WTC11 (cell line): ENCODE data around the gene GLS. TPM values are rescaled to one million over a fixed set of nuclear protein-coding genes. Genes with fewer than 3 reads are reported as not detected.

Source experiments
- ATAC-seq: fragments of 200-7000 bp; cut with Tn5 transposase; 2 replicates; pipeline ENCODE4 v1.10.0; 2021; ENCODE audit warnings: mild to moderate bottlenecking, moderate library complexity
- CTCF ChIA-PET: fragments of 300-600 bp; sonication (Branson Sonifier 250); formaldehyde crosslinking; loops from one replicate; lab custom pipeline; 2021; ENCODE audit warnings: antibody characterized with exemption; lab: Charles Lee
- POLR2A ChIA-PET: fragments of 350-600 bp; sonication (Branson Sonifier 250); formaldehyde crosslinking; loops from one replicate; lab custom pipeline; 2021; ENCODE audit warnings: antibody characterized with exemption; lab: Charles Lee
- DNase-seq: peaks from one replicate; pipeline ENCODE4 v3.0.0; 2021; ENCODE audit warnings: low spot score
- H3K27ac Mint-ChIP-seq: 2 replicates; pipeline ENCODE4 v1.8.0; 2021; ENCODE audit warnings: mixed read lengths
- H3K27me3 Mint-ChIP-seq: 2 replicates; pipeline ENCODE4 v1.8.0; 2021; ENCODE audit warnings: low read depth, mild to moderate bottlenecking, moderate library complexity, mixed read lengths
- H3K36me3 Mint-ChIP-seq: 2 replicates; pipeline ENCODE4 v1.8.0; 2021; ENCODE audit warnings: mixed read lengths
- H3K4me1 Mint-ChIP-seq: 2 replicates; pipeline ENCODE4 v1.8.0; 2022; ENCODE audit warnings: mixed read lengths
- H3K4me3 Mint-ChIP-seq: 2 replicates; pipeline ENCODE4 v1.8.0; 2021; ENCODE audit warnings: mild to moderate bottlenecking, moderate library complexity, mixed read lengths
- H3K9me3 Mint-ChIP-seq: 2 replicates; pipeline ENCODE4 v1.8.0; 2021; ENCODE audit warnings: mixed read lengths
- ELF4 ChIP-seq: sonication (generic); formaldehyde crosslinking; IDR thresholded peaks from 2 replicates; pipeline ENCODE4 v1.8.1; 2022; ENCODE audit warnings: low read depth, mild to moderate bottlenecking, moderate library complexity, missing genetic modification reagents
- FOXJ3 ChIP-seq: sonication (generic); formaldehyde crosslinking; IDR thresholded peaks from 2 replicates; pipeline ENCODE4 v1.9.0; 2021; ENCODE audit warnings: missing genetic modification reagents, mild to moderate bottlenecking, borderline replicate concordance
- GTF2I ChIP-seq: fragments of 250-450 bp; sonication (Bioruptor Pico); conservative IDR thresholded peaks from 2 replicates; pipeline ENCODE4 v1.4.0; 2021; ENCODE audit warnings: mild to moderate bottlenecking
- HMGXB4 ChIP-seq: sonication (generic); formaldehyde crosslinking; IDR thresholded peaks from 2 replicates; pipeline ENCODE4 v1.8.1; 2023; ENCODE audit warnings: mild to moderate bottlenecking, moderate library complexity, missing genetic modification reagents
- JUN ChIP-seq: sonication (generic); formaldehyde crosslinking; IDR thresholded peaks from 2 replicates; pipeline ENCODE4 v1.8.0; 2023; ENCODE audit warnings: mild to moderate bottlenecking, missing genetic modification reagents
- KAT7 ChIP-seq: sonication (generic); formaldehyde crosslinking; IDR thresholded peaks from 2 replicates; pipeline ENCODE4 v1.8.1; 2023; ENCODE audit warnings: missing genetic modification reagents, mild to moderate bottlenecking, borderline replicate concordance
- MLX ChIP-seq: sonication (generic); formaldehyde crosslinking; IDR thresholded peaks from 2 replicates; pipeline ENCODE4 v1.8.1; 2023; ENCODE audit warnings: mild to moderate bottlenecking, missing genetic modification reagents, moderate library complexity
- NFATC4 ChIP-seq: fragments of 250-450 bp; sonication (Bioruptor Pico); IDR thresholded peaks from 2 replicates; pipeline ENCODE4 v1.9.0; 2021; ENCODE audit warnings: mild to moderate bottlenecking
- RELA ChIP-seq: sonication (generic); formaldehyde crosslinking; IDR thresholded peaks from 2 replicates; pipeline ENCODE4 v1.8.1; 2022; ENCODE audit warnings: missing genetic modification reagents, mild to moderate bottlenecking, borderline replicate concordance
- RORB ChIP-seq: fragments of 250-450 bp; sonication (Bioruptor Pico); IDR thresholded peaks from 2 replicates; pipeline ENCODE4 v1.9.0; 2021; ENCODE audit warnings: mild to moderate bottlenecking
- SMAD3 ChIP-seq: sonication (generic); formaldehyde crosslinking; IDR thresholded peaks from 2 replicates; pipeline ENCODE4 v1.8.0; 2022; ENCODE audit warnings: missing genetic modification reagents, mild to moderate bottlenecking, borderline replicate concordance
- SOX15 ChIP-seq: fragments of 250-450 bp; sonication (Bioruptor Pico); IDR thresholded peaks from 2 replicates; pipeline ENCODE4 v1.9.0; 2021; ENCODE audit warnings: mild to moderate bottlenecking
- ZNF263 ChIP-seq: sonication (generic); formaldehyde crosslinking; IDR thresholded peaks from 2 replicates; pipeline ENCODE4 v1.8.1; 2022; ENCODE audit warnings: low read depth, mild to moderate bottlenecking, moderate library complexity, missing genetic modification reagents
- ZNF512 ChIP-seq: sonication (generic); formaldehyde crosslinking; IDR thresholded peaks from 2 replicates; pipeline ENCODE4 v1.8.1; 2022; ENCODE audit warnings: missing genetic modification reagents, borderline replicate concordance
- total RNA-seq: library from RNA; stranded (reverse); gene quantifications from 3 replicates; pipeline ENCODE4 v1.2.3, GENCODE V29; 2021
- TF ChIP-seq, protein P1 (sequence below): sonication (generic); formaldehyde crosslinking; IDR thresholded peaks from 2 replicates; pipeline ENCODE4 v1.8.0; 2023; ENCODE audit warnings: mild to moderate bottlenecking, missing genetic modification reagents
- TF ChIP-seq, protein P2 (sequence below): sonication (generic); formaldehyde crosslinking; IDR thresholded peaks from 2 replicates; pipeline ENCODE4 v1.8.1; 2023; ENCODE audit warnings: mild to moderate bottlenecking, missing genetic modification reagents, borderline replicate concordance
- TF ChIP-seq, protein P3 (sequence below): sonication (generic); formaldehyde crosslinking; IDR thresholded peaks from 2 replicates; pipeline ENCODE4 v1.8.1; 2023; ENCODE audit warnings: mild to moderate bottlenecking, missing genetic modification reagents, moderate library complexity

The GLS gene
- total RNA-seq, 1 experiment from 2014 or later = 115 TPM

- no peak for TF ChIP-seq HMGXB4 (CRISPR knock-in tag)
- TF ChIP-seq FOXJ3 = no peak
- TF ChIP-seq JUN (CRISPR knock-in tag) = no peak
- TF ChIP-seq RORB (CRISPR knock-in tag) = no peak
Observed at GRCh38 chr2:190920085-190920484, 39.5 kb downstream of the GLS start (continued).

- Mint-ChIP-seq H3K36me3 (peaks cover 48% of the 10 kb centered on the region), H3K27ac (peak overlapping the region; percentile 3; the same call in 1 of the 2 replicates), H3K4me3 (no peak overlapping the region), H3K4me1 (no peaks in the 10 kb centered on the region), H3K27me3 (no peaks in the 10 kb centered on the region), H3K9me3 (no peaks in the 10 kb centered on the region)
- POLR2A ChIA-PET = interaction anchor here (1.0 kb wide), 1 partner anchor 10 kb away, joined by 3 read pairs; no protein-coding TSS in a partner anchor
- DNase-seq (no peak), ATAC-seq (no peak)
- CTCF ChIA-PET = no interaction called here
- TF ChIP-seq, protein P1, sequence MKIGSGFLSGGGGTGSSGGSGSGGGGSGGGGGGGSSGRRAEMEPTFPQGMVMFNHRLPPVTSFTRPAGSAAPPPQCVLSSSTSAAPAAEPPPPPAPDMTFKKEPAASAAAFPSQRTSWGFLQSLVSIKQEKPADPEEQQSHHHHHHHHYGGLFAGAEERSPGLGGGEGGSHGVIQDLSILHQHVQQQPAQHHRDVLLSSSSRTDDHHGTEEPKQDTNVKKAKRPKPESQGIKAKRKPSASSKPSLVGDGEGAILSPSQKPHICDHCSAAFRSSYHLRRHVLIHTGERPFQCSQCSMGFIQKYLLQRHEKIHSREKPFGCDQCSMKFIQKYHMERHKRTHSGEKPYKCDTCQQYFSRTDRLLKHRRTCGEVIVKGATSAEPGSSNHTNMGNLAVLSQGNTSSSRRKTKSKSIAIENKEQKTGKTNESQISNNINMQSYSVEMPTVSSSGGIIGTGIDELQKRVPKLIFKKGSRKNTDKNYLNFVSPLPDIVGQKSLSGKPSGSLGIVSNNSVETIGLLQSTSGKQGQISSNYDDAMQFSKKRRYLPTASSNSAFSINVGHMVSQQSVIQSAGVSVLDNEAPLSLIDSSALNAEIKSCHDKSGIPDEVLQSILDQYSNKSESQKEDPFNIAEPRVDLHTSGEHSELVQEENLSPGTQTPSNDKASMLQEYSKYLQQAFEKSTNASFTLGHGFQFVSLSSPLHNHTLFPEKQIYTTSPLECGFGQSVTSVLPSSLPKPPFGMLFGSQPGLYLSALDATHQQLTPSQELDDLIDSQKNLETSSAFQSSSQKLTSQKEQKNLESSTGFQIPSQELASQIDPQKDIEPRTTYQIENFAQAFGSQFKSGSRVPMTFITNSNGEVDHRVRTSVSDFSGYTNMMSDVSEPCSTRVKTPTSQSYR (CRISPR knock-in tag) = no peak
- TF ChIP-seq RELA (CRISPR knock-in tag) (no peak), ZNF512 (no peak), GTF2I (no peak)
Observed at GRCh38 chr2:190922376-190922775, 41.8 kb downstream of the GLS start.

DNA sequence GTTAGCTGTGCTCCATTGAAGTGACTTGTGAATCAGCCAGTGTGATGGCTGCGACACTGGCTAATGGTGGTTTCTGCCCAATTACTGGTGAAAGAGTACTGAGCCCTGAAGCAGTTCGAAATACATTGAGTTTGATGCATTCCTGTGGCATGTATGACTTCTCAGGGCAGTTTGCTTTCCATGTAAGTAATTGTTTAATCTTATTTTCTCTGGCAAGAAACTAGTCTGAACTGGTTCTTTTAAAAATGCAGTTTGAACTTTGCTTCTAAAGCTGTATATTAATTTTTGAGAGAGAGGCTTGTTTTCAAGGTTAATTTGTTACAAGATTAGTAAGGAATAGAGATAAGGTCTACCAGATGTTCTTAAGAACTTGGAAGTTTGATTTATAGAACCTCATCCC is 46.7 kb downstream of the GLS start:
- ATAC-seq (no peak), DNase-seq (no peak)
- peaks cover 18% of the 10 kb centered on the region for H3K4me1 Mint-ChIP-seq
- H3K9me3 Mint-ChIP-seq = no peaks in the 10 kb centered on the region
- peaks cover 48% of the 10 kb centered on the region for H3K36me3 Mint-ChIP-seq
- peak overlapping the region; percentile 39; the same call in 1 of the 2 replicates for H3K27ac Mint-ChIP-seq
- H3K27me3 Mint-ChIP-seq = no peaks in the 10 kb centered on the region
- H3K4me3 Mint-ChIP-seq = no peak overlapping the region
- ChIA-PET POLR2A (no interaction called here), CTCF (no interaction called here)
- TF ChIP-seq SMAD3 (CRISPR knock-in tag) (no peak), ZNF263 (CRISPR knock-in tag) (no peak), NFATC4 (CRISPR knock-in tag) (no peak), RORB (CRISPR knock-in tag) (no peak), SOX15 (CRISPR knock-in tag) (no peak), ZNF512 (no peak), KAT7 (no peak), ELF4 (CRISPR knock-in tag) (no peak), MLX (CRISPR knock-in tag) (no peak)
- TF ChIP-seq, protein P2, sequence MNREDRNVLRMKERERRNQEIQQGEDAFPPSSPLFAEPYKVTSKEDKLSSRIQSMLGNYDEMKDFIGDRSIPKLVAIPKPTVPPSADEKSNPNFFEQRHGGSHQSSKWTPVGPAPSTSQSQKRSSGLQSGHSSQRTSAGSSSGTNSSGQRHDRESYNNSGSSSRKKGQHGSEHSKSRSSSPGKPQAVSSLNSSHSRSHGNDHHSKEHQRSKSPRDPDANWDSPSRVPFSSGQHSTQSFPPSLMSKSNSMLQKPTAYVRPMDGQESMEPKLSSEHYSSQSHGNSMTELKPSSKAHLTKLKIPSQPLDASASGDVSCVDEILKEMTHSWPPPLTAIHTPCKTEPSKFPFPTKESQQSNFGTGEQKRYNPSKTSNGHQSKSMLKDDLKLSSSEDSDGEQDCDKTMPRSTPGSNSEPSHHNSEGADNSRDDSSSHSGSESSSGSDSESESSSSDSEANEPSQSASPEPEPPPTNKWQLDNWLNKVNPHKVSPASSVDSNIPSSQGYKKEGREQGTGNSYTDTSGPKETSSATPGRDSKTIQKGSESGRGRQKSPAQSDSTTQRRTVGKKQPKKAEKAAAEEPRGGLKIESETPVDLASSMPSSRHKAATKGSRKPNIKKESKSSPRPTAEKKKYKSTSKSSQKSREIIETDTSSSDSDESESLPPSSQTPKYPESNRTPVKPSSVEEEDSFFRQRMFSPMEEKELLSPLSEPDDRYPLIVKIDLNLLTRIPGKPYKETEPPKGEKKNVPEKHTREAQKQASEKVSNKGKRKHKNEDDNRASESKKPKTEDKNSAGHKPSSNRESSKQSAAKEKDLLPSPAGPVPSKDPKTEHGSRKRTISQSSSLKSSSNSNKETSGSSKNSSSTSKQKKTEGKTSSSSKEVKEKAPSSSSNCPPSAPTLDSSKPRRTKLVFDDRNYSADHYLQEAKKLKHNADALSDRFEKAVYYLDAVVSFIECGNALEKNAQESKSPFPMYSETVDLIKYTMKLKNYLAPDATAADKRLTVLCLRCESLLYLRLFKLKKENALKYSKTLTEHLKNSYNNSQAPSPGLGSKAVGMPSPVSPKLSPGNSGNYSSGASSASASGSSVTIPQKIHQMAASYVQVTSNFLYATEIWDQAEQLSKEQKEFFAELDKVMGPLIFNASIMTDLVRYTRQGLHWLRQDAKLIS (CRISPR knock-in tag) = no peak
- TF ChIP-seq, protein P3, sequence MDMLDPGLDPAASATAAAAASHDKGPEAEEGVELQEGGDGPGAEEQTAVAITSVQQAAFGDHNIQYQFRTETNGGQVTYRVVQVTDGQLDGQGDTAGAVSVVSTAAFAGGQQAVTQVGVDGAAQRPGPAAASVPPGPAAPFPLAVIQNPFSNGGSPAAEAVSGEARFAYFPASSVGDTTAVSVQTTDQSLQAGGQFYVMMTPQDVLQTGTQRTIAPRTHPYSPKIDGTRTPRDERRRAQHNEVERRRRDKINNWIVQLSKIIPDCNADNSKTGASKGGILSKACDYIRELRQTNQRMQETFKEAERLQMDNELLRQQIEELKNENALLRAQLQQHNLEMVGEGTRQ (CRISPR knock-in tag) = no peak
